ENCODE measurements around the gene AP5M1. TPM values are rescaled to one million over a fixed set of nuclear protein-coding genes. Genes with fewer than 3 reads are reported as not detected.

The AP5M1 gene
- total RNA-seq, 4 donors from 2014 or later, result 22.7 to 30.6 (median 29.2) TPM

- no peak for DNase-seq (ENCODE audit: low spot score in 2 of 2)
- Histone ChIP-seq H3K4me3 (no peak overlapping the region), H3K27me3 (no peaks in the 10 kb centered on the region), H3K27ac (no peak overlapping the region), H3K36me3 (no peaks in the 10 kb centered on the region), H3K9me3 (no peaks in the 10 kb centered on the region), H3K4me1 (no peaks in the 10 kb centered on the region)
- no peak for TF ChIP-seq POLR2A (IDR thresholded peaks at IDR 0.05)
- no peak for TF ChIP-seq EP300 (IDR thresholded peaks at IDR 0.05)
- TF ChIP-seq POLR2AphosphoS5 (IDR thresholded peaks at IDR 0.05), result no peak
- TF ChIP-seq CTCF (IDR thresholded peaks at IDR 0.05), result no peak
- 50% methylated on average over 2 of the region's 2 CpGs for WGBS
Observed at GRCh38 chr14:57346741-57347140, 78.0 kb downstream of the AP5M1 start.

Other genes starting within 250 kb of the AP5M1 start
- 10 to 100 TPM; 21.8 to 29.8 (median 28.8) TPM for gene EXOC5, start 66 bp upstream of the AP5M1 start, total RNA-seq
- 10 to 100 TPM; 11.6 to 17.7 (median 16.7) TPM for gene NAA30, start 121.6 kb downstream of the AP5M1 start, total RNA-seq
- not detected for gene CCDC198, start 224.9 kb downstream of the AP5M1 start, total RNA-seq

Measured in suprapubic skin (tissue), 4 donors.